ENCODE results near the gene OR5D13. TPM values are rescaled to one million over a fixed set of nuclear protein-coding genes. Genes with fewer than 3 reads are reported as not detected.

The OR5D13 gene, protein sequence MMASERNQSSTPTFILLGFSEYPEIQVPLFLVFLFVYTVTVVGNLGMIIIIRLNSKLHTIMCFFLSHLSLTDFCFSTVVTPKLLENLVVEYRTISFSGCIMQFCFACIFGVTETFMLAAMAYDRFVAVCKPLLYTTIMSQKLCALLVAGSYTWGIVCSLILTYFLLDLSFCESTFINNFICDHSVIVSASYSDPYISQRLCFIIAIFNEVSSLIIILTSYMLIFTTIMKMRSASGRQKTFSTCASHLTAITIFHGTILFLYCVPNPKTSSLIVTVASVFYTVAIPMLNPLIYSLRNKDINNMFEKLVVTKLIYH
- not detected in 2 replicates for polyA plus RNA-seq (2012; rRNA removed)
- not detected in 2 replicates for polyA plus RNA-seq (2012; cell fraction: cytosol; rRNA removed)
- not detected in 2 replicates for polyA plus RNA-seq (2012; cell fraction: nucleus; rRNA removed)

DNA sequence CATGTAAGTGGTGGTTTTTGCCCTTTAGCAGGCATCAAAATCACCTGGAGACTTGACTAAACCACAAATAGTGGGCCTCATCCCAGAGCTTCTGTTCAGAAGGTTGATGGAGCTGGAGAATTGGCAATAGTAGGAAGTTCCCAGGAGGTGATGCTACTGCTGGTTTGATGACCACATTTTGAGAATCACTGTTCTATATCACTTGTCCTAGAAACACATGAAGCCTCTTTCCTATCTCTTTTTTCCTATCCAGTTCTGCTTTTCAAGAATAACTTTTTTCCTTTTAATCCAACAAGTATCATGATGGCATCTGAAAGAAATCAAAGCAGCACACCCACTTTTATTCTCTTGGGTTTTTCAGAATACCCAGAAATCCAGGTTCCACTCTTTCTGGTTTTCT, at the start of gene OR5D13:
Gene OR5D13 (plus strand): TSS at position 301 of the 400 bp plus-strand sequence. CDS start 0 bp downstream, at position 301.
- Histone ChIP-seq H3F3A (replicated peaks; ENCODE audit: insufficient read depth) (no peaks in the 10 kb centered on the region), H3K36me3 (replicated peaks in 1 of 2; ENCODE audit: control insufficient read depth in 1 of 2, insufficient read depth in 2 of 2, low read length in 1 of 2) (no peaks in the 10 kb centered on the region), H3K4me2 (no peak within 1 kb of the TSS), H3K4me3 (ENCODE audit: low read depth in 2 of 2, low read length in 1 of 2) (no peak within 1 kb of the TSS), H3K9me2 (no peaks in the 10 kb centered on the region), H4K20me1 (ENCODE audit: insufficient read depth) (no peaks in the 10 kb centered on the region), H3K9me3 (no peaks in the 10 kb centered on the region), H3K79me2 (ENCODE audit: insufficient read depth) (no peaks in the 10 kb centered on the region), H3K27ac (ENCODE audit: low read depth in 2 of 2, low read length in 1 of 2) (no peak within 1 kb of the TSS), H3K9ac (no peak within 1 kb of the TSS), H3K4me1 (ENCODE audit: control insufficient read depth in 1 of 2, insufficient read depth in 2 of 2, low read depth in 1 of 2, low read length in 1 of 2) (no peaks in the 10 kb centered on the region), H3K27me3 (ENCODE audit: insufficient read depth) (no peaks in the 10 kb centered on the region), H2AFZ (ENCODE audit: low read depth) (no peak within 1 kb of the TSS)
- ChIA-PET POLR2A (no interaction called here), CTCF (no interaction called here)
- TF ChIP-seq ELF1 (IDR thresholded peaks at IDR 0.05) (no peak), REST (IDR thresholded peaks at IDR 0.05; ENCODE audit: low read depth, low read length) (no peak), POLR2AphosphoS5 (IDR thresholded peaks at IDR 0.05; ENCODE audit: low read depth, low read length) (no peak)
- no peak for DNase-seq

DNA sequence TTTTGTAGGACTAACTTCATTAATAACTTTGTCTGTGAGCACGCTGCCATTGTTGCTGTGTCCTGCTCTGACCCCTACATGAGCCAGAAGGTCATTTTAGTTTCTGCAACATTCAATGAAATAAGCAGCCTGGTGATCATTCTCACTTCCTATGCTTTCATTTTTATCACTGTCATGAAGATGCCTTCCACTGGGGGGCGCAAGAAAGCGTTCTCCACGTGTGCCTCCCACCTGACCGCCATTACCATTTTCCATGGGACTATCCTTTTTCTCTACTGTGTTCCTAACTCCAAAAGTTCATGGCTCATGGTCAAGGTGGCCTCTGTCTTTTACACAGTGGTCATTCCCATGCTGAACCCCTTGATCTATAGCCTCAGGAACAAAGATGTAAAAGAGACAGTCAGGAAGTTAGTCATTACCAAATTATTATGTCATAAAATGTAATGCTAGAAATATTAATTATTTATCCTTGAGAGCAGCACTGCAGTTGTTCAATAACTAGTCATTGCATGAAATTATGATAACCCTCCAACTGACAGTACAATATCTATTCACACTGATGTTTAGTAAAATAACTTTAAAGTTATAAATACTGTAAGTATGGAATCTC, 46.4 kb upstream of the OR5D13 start:
- CTCF ChIA-PET = no interaction called here
- H3K9me2 ChIP-seq = no peaks in the 10 kb centered on the region
- DNase-seq = peak; percentile 11
- H2AFZ ChIP-seq (ENCODE audit: low read depth) = no peak overlapping the region
- no peak overlapping the region for H3K4me3 ChIP-seq (ENCODE audit: low read depth in 2 of 2, low read length in 1 of 2)
- no peaks in the 10 kb centered on the region for H3F3A ChIP-seq (replicated peaks; ENCODE audit: insufficient read depth)
- WGBS (ENCODE audit: low lambda C conversion rate) = under 1% methylated on average over 5 of the region's 5 CpGs
- H3K9ac ChIP-seq = no peak overlapping the region
- H3K36me3 ChIP-seq (replicated peaks in 1 of 2; ENCODE audit: control insufficient read depth in 1 of 2, insufficient read depth in 2 of 2, low read length in 1 of 2) = no peaks in the 10 kb centered on the region
- no peaks in the 10 kb centered on the region for H3K4me1 ChIP-seq (ENCODE audit: control insufficient read depth in 1 of 2, insufficient read depth in 2 of 2, low read depth in 1 of 2, low read length in 1 of 2)
- TF ChIP-seq, protein P1, sequence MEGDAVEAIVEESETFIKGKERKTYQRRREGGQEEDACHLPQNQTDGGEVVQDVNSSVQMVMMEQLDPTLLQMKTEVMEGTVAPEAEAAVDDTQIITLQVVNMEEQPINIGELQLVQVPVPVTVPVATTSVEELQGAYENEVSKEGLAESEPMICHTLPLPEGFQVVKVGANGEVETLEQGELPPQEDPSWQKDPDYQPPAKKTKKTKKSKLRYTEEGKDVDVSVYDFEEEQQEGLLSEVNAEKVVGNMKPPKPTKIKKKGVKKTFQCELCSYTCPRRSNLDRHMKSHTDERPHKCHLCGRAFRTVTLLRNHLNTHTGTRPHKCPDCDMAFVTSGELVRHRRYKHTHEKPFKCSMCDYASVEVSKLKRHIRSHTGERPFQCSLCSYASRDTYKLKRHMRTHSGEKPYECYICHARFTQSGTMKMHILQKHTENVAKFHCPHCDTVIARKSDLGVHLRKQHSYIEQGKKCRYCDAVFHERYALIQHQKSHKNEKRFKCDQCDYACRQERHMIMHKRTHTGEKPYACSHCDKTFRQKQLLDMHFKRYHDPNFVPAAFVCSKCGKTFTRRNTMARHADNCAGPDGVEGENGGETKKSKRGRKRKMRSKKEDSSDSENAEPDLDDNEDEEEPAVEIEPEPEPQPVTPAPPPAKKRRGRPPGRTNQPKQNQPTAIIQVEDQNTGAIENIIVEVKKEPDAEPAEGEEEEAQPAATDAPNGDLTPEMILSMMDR (IDR thresholded peaks at IDR 0.05) = peak; percentile 53
- TF ChIP-seq MEF2A (IDR thresholded peaks at IDR 0.05; ENCODE audit: borderline replicate concordance, low read depth) = no peak
- H4K20me1 ChIP-seq (ENCODE audit: insufficient read depth) = no peaks in the 10 kb centered on the region
- H3K4me2 ChIP-seq = no peak overlapping the region
- H3K27me3 ChIP-seq (ENCODE audit: insufficient read depth) = no peaks in the 10 kb centered on the region
- no peaks in the 10 kb centered on the region for H3K9me3 ChIP-seq
- H3K79me2 ChIP-seq (ENCODE audit: insufficient read depth) = no peaks in the 10 kb centered on the region
- H3K27ac ChIP-seq (ENCODE audit: low read depth in 2 of 2, low read length in 1 of 2) = no peak overlapping the region
- POLR2A ChIA-PET = no interaction called here

All from SK-N-SH (cell line).